Activated CD4-positive, CD25-positive, alpha-beta regulatory T cell treated with anti-CD3 and anti-CD28 coated beads, Interleukin-2, amount 50 U/mL, for 24 hours (primary cell): ENCODE measurements around the gene PTGDR2.

Experiments used
- ATAC-seq, 2 donors: fragments of 150-1000 bp; cut with Tn5 transposase; one replicate each; pipeline ENCODE4 v1.10.0; 2021; ENCODE audit warnings: mild to moderate bottlenecking in 1 of 2, moderate library complexity in 1 of 2

The PTGDR2 gene

DNA sequence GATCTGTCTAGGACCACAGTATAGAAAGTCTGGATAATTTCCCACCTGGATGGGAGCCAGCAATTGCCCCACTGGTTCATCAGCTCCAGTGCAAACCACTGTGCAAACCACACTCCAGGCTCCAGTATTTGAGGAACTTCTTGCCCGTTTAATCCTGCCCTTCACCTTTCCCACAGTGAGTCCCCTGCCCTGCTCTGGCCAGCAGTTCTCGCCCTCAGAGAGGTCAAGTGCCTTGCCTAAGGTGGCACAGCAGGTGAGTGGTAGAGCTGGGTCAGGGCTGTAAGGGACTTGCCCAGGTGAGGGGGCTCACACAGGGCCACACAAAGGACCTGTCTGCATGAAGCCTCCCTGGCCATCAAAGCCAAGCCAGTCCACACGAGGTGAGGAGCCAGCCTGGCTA, 46.5 kb downstream of the PTGDR2 start:
- ATAC-seq = no peak

DNA sequence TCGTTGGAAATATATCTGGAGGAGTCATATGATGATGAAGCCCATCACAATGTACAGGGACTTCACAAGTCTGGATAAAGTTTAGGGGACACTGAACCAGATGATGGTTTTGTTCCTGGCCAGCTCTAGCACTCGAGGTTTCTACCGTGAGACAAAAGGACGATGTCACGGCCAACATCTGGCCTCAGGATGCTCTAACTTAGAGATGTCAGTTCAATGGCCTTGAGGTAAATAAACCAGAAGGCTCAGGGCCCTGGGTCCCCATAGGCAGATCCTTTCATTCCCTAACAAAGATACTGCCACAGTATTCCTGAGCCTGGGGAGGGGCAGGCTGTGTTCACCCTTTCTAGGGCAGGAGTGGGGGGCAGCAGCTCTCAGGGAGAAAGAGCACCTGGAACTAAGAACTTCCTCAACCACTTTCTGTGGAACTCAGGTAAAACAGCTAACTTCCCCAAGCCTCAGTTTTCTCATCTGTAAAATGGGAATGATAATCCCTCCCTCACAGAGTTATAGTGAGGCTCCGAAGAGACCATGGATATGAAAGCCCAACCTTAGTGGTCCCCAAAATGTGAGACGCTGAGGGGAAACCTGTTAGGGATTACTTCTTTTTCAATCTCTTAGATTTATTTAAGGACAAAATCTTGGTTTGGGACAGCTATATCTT, 52.3 kb downstream of the PTGDR2 start:
- ATAC-seq = no peak

DNA sequence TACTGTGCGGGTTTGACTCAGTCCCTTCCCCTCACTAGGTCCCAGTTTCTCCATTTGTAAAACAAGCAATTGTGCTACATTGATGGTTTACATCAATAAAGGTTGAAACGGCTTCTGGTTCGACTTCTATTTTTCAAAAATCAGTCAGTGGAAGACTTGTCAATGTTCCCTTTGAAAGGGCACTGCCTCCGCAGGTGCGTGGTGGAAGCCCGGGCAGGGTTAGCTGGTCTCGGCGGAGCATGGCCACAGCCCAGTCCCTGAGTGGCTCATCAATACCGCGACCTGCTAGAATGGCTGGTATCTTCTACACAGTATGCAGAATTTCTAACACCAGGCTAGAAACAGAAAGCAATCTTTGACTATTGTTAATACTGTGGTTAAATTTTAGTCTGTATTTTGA, 54.6 kb downstream of the PTGDR2 start:
- no peak for ATAC-seq
